HL-60 (cell line): Measurements from ENCODE around the gene CTIF.

ENCODE experiments used
- DNase-seq, 2 experiments: peaks; one replicate each; pipeline ENCODE4 v3.0.0-alpha.2; 2010 to 2020; ENCODE audit warnings: low read depth in 1 of 2, low spot score in 1 of 2
- H3K27ac ChIP-seq: fragments of 250-450 bp; sonication (Bioruptor Pico); replicated peaks from 2 replicates; pipeline ENCODE4 v1.5.1; 2020; ENCODE audit warnings: mild to moderate bottlenecking, moderate library complexity
- H3K27me3 ChIP-seq: fragments of 250-450 bp; sonication (Bioruptor Pico); 2 replicates; pipeline ENCODE4 v1.5.1; 2021; ENCODE audit warnings: mild to moderate bottlenecking, moderate library complexity; ENCODE audit not compliant: insufficient read depth, poor library complexity, severe bottlenecking
- H3K4me3 ChIP-seq: replicated peaks from 2 replicates; pipeline ENCODE4 v1.5.1; 2011; ENCODE audit warnings: mild to moderate bottlenecking, control low read depth, low read length; ENCODE audit not compliant: insufficient read depth
- GABPA ChIP-seq: IDR thresholded peaks from 2 replicates; pipeline ENCODE4 v1.6.1; 2012; ENCODE audit warnings: low read depth
- POLR2AphosphoS5 ChIP-seq: IDR thresholded peaks from 2 replicates; pipeline ENCODE4 v1.6.1; 2012; ENCODE audit warnings: low read depth
- REST ChIP-seq: IDR thresholded peaks from 2 replicates; pipeline ENCODE4 v1.6.1; 2012; ENCODE audit warnings: low read depth; ENCODE audit not compliant: insufficient replicate concordance
- SPI1 ChIP-seq: IDR thresholded peaks from 2 replicates; pipeline ENCODE4 v1.6.1; 2012; ENCODE audit warnings: low read depth, mild to moderate bottlenecking, borderline replicate concordance
- TF ChIP-seq, protein P1 (sequence below): IDR thresholded peaks from one replicate; pipeline ENCODE4 v1.5.1; 2011; ENCODE audit warnings: low read length, control low read depth, inconsistent platforms; ENCODE audit not compliant: insufficient read depth

CTIF gene

GRCh38 chr18:48680339-48681250 lies 141.8 kb downstream of the CTIF start:
- Histone ChIP-seq H3K27ac (no peak overlapping the region), H3K4me3 (no peak overlapping the region), H3K27me3 (no peaks in the 10 kb centered on the region)
- no peak for DNase-seq
- TF ChIP-seq GABPA (no peak), REST (no peak), POLR2AphosphoS5 (no peak), SPI1 (no peak)
- TF ChIP-seq, protein P1, sequence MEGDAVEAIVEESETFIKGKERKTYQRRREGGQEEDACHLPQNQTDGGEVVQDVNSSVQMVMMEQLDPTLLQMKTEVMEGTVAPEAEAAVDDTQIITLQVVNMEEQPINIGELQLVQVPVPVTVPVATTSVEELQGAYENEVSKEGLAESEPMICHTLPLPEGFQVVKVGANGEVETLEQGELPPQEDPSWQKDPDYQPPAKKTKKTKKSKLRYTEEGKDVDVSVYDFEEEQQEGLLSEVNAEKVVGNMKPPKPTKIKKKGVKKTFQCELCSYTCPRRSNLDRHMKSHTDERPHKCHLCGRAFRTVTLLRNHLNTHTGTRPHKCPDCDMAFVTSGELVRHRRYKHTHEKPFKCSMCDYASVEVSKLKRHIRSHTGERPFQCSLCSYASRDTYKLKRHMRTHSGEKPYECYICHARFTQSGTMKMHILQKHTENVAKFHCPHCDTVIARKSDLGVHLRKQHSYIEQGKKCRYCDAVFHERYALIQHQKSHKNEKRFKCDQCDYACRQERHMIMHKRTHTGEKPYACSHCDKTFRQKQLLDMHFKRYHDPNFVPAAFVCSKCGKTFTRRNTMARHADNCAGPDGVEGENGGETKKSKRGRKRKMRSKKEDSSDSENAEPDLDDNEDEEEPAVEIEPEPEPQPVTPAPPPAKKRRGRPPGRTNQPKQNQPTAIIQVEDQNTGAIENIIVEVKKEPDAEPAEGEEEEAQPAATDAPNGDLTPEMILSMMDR = no peak

- H3K27me3 ChIP-seq = no peaks in the 10 kb centered on the region
- TF ChIP-seq SPI1 (no peak), REST (no peak), POLR2AphosphoS5 (no peak), GABPA (no peak)
- TF ChIP-seq, protein P1 = no peak
- no peak overlapping the region for H3K27ac ChIP-seq
- no peak for DNase-seq
- H3K4me3 ChIP-seq = no peak overlapping the region
Measured at GRCh38 chr18:48682768-48683167, 143.9 kb downstream of the CTIF start.

DNA sequence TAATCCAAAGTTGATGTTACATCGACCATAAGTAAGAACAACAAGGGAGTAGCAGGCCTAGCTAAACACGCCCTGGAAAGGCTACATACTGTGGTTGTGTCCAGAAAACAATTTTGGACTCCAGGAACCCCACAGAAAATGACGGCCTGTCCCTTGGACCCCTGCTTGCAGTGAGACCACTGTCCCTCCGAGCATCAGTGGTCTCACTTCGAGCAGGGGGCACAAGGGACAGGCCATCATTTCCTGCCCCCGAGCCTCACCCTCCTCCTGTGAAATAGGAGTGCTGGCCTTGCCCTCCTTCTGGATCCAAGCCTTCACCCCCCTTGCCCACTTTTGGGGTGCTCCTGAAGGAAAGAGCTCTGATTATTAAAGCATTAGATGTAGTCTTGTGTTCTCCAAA lies 144.4 kb downstream of the CTIF start:
- H3K27ac ChIP-seq = no peak overlapping the region
- no peak overlapping the region for H3K4me3 ChIP-seq
- no peak for TF ChIP-seq REST
- DNase-seq = no peak
- no peaks in the 10 kb centered on the region for H3K27me3 ChIP-seq
